Neuronal stem cell (in vitro differentiated cells): ENCODE results near the gene DUS1L.

ENCODE experiments used
- DNase-seq: peaks from one replicate; pipeline ENCODE4 v3.0.0-alpha.2; 2013; ENCODE audit warnings: low spot score
- H2AFZ ChIP-seq: one replicate; pipeline ENCODE4 v1.6.1; 2013; ENCODE audit warnings: mild to moderate bottlenecking, low read length, inconsistent platforms
- H2AK5ac ChIP-seq: 2 replicates; pipeline ENCODE4 v1.6.1; 2013; ENCODE audit warnings: low read depth, mild to moderate bottlenecking, inconsistent platforms, low read length, moderate library complexity, mixed read lengths
- H2BK120ac ChIP-seq: 2 replicates; pipeline ENCODE4 v1.6.1; 2013; ENCODE audit warnings: low read depth, mild to moderate bottlenecking, inconsistent platforms, low read length, moderate library complexity, mixed read lengths
- H2BK12ac ChIP-seq: one replicate; pipeline ENCODE4 v1.6.1; 2013; ENCODE audit warnings: low read length, inconsistent platforms
- H2BK15ac ChIP-seq: 2 replicates; pipeline ENCODE4 v1.6.1; 2013; ENCODE audit warnings: mild to moderate bottlenecking, low read length, inconsistent platforms, mixed read lengths
- H2BK5ac ChIP-seq: one replicate; pipeline ENCODE4 v1.6.1; 2013; ENCODE audit warnings: inconsistent platforms, mild to moderate bottlenecking, low read length, moderate library complexity
- H3K14ac ChIP-seq: one replicate; pipeline ENCODE4 v1.6.1; 2013; ENCODE audit warnings: low read length, inconsistent platforms
- H3K18ac ChIP-seq: 2 replicates; pipeline ENCODE4 v1.6.1; 2013; ENCODE audit warnings: low read length, inconsistent platforms
- H3K23ac ChIP-seq: 2 replicates; pipeline ENCODE4 v1.6.1; 2013; ENCODE audit warnings: low read depth, mild to moderate bottlenecking, mixed read lengths, low read length, inconsistent platforms; ENCODE audit not compliant: poor library complexity
- H3K27ac ChIP-seq: replicated peaks from 3 replicates; pipeline ENCODE4 v1.5.1; 2013; ENCODE audit warnings: low read length, inconsistent platforms
- H3K27me3 ChIP-seq, 3 experiments: 2 replicates each; pipeline ENCODE4 v1.6.1; 2013; ENCODE audit warnings: low read length in 3 of 3, mild to moderate bottlenecking in 2 of 3, inconsistent platforms in 1 of 3, low read depth in 1 of 3, mixed read lengths in 1 of 3, moderate library complexity in 1 of 3; ENCODE audit not compliant: control insufficient read depth in 3 of 3, insufficient read depth in 3 of 3
- H3K36me3 ChIP-seq, 2 donors: replicated peaks in 1 of 2; 2 replicates each; pipeline ENCODE4 v1.6.1; 2013; ENCODE audit warnings: low read length in 2 of 2; ENCODE audit not compliant: control insufficient read depth in 2 of 2, insufficient read depth in 2 of 2
- H3K4ac ChIP-seq: 2 replicates; pipeline ENCODE4 v1.6.1; 2013; ENCODE audit warnings: inconsistent platforms, mild to moderate bottlenecking, low read length, moderate library complexity
- H3K4me1 ChIP-seq, 2 donors: 1 replicate in 1 of 2; 2 replicates in 1 of 2; pipeline ENCODE4 v1.6.1; 2013; ENCODE audit warnings: low read length in 2 of 2, low read depth in 1 of 2; ENCODE audit not compliant: control insufficient read depth in 2 of 2, insufficient read depth in 1 of 2
- H3K4me2 ChIP-seq: one replicate; pipeline ENCODE4 v1.6.1; 2013; ENCODE audit warnings: mild to moderate bottlenecking, low read length, inconsistent platforms; ENCODE audit not compliant: insufficient read depth, poor library complexity, severe bottlenecking
- H3K4me3 ChIP-seq, 2 donors: 2 replicates each; pipeline ENCODE4 v1.5.1; 2013; ENCODE audit warnings: low read length in 2 of 2, mild to moderate bottlenecking in 2 of 2, inconsistent platforms in 1 of 2, moderate library complexity in 1 of 2
- H3K79me1 ChIP-seq: one replicate; pipeline ENCODE4 v1.6.1; 2013; ENCODE audit warnings: low read depth, mild to moderate bottlenecking, inconsistent platforms, low read length, moderate library complexity
- H3K9ac ChIP-seq: one replicate; pipeline ENCODE4 v1.6.1; 2013; ENCODE audit warnings: mild to moderate bottlenecking, low read depth, low read length, inconsistent platforms; ENCODE audit not compliant: poor library complexity
- H3K9me3 ChIP-seq, 2 donors: replicated peaks in 1 of 2; 2 replicates each; pipeline versions ENCODE3 to v1.6.1; 2013; ENCODE audit warnings: low read length in 2 of 2, mild to moderate bottlenecking in 2 of 2, inconsistent platforms in 1 of 2, low read depth in 1 of 2, mixed read lengths in 1 of 2, moderate library complexity in 1 of 2; ENCODE audit not compliant: control insufficient read depth in 2 of 2, insufficient read depth in 1 of 2
- H4K8ac ChIP-seq: one replicate; pipeline ENCODE4 v1.6.1; 2013; ENCODE audit warnings: low read depth, mild to moderate bottlenecking, inconsistent platforms, low read length, moderate library complexity
- H4K91ac ChIP-seq: one replicate; pipeline ENCODE4 v1.6.1; 2013; ENCODE audit warnings: low read length, low read depth, mild to moderate bottlenecking, inconsistent platforms; ENCODE audit not compliant: poor library complexity
- WGBS, 2 donors: extraction: QIAGEN DNeasy Blood & Tissue Kit; methylation state at CpG; one replicate each; pipeline ENCODE4 v1.1.7; 2013; ENCODE audit warnings: missing lambda C conversion rate in 2 of 2, mixed read lengths in 1 of 2; ENCODE audit not compliant: insufficient read length in 2 of 2, insufficient replicate concordance in 1 of 2; ENCODE audit errors: extremely low coverage in 2 of 2; 5-methylcytosine and 5-hydroxymethylcytosine counted together

Gene DUS1L

DNA sequence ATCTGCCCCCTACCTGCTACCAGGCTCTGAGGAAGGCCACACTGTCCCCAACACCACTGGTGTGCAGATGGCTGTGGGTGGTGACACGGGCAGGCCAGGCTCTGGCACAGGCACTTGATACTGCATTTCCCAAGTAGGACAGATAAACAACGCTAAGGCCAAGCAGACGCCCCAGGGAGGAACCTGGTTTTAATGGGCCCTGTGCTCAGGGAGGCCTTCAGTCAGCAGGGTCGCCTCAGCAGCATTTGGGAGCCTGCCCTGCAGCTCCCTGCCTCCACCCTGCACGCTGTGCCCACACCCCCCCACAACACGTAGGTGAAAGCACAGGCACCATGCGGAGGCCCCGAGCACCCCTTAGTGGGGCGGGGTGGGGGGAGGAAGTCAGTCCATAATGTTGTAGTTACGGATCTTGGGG lies 35.7 kb upstream of the DUS1L start:
- H3K4me1 ChIP-seq, result peaks cover 44 to 58% of the 10 kb centered on the region in 2 donors
- no peak overlapping the region for H2AFZ ChIP-seq
- WGBS, 2 donors, result no CpG with 5 or more reads among the region's 10 CpGs
- peak overlapping the region; percentile 13 for H3K4ac ChIP-seq
- peak overlapping the region; percentile 16 for H3K23ac ChIP-seq
- no peak overlapping the region for H4K8ac ChIP-seq
- DNase-seq, result no peak
- no peak overlapping the region for H3K4me2 ChIP-seq
- peak overlapping the region; percentile 27 for H2AK5ac ChIP-seq
- no peak overlapping the region for H3K9ac ChIP-seq
- H3K27ac ChIP-seq, result no peak overlapping the region
- H3K36me3 ChIP-seq, result peaks cover 2 to 9% of the 10 kb centered on the region in 2 donors
- no peak overlapping the region for H4K91ac ChIP-seq
- no peaks in the 10 kb centered on the region for H3K27me3 ChIP-seq
- H2BK15ac ChIP-seq, result peak overlapping the region; percentile 83
- no peak overlapping the region for H2BK12ac ChIP-seq
- H2BK120ac ChIP-seq, result no peak overlapping the region
- H3K4me3 ChIP-seq, result no peak overlapping the region
- no peak overlapping the region for H3K14ac ChIP-seq
- peak overlapping the region; percentile 86 for H3K18ac ChIP-seq
- peaks cover 0 to 3% of the 10 kb centered on the region in 2 donors for H3K9me3 ChIP-seq
- peaks cover 14% of the 10 kb centered on the region for H3K79me1 ChIP-seq
- H2BK5ac ChIP-seq, result peak overlapping the region; percentile 2

DNA sequence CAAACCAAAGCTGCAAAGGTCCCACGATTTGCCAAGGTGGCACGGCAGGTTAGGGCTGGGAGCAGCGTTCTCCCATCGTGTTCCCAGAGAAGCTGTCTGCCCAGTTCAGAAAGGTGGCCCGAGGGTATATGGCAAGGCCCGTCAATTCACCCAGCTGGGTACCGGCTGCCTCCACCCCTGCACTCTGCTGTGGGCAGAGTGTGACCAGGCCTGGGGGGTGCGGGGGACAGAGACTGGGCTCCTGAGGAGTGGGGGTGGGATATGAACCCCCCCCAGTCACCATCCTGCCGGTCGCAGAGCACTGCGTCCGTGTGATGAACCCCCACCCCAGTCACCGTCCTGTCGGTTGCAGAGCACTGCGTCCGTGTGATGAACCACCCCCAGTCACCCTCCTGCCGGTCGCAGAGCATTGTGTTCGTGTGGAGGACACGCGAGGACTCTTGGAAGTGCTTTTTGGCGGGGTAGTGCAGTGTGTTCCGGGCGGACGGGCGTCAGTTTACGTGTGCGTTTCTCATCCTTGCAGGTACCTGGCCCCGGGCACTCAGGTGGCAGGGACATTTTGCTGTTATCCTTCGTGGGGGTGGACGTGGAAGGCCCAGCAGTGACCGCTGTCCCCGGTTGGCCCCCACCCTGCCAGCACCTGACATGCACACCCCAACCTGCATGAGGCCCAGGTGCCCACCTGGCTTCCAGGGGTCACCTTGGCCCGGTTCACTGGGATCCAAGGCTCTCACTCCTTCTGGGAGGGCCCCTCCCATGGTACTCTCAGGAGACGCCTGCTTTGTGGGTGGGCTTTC lies 35.1 kb upstream of the DUS1L start:
- Histone ChIP-seq H3K79me1 (peaks cover 20% of the 10 kb centered on the region), H2BK12ac (peak overlapping the region; percentile 89), H2AFZ (no peak overlapping the region), H2BK5ac (peak overlapping the region; percentile 2), H4K8ac (no peak overlapping the region), H2AK5ac (peak overlapping the region; percentile 27), H3K4me3 (no peak overlapping the region), H3K14ac (no peak overlapping the region), H3K4me1 (peaks cover 46 to 58% of the 10 kb centered on the region in 2 donors), H3K27ac (no peak overlapping the region), H3K4ac (peak overlapping the region; percentile 13), H3K36me3 (peaks cover 8 to 15% of the 10 kb centered on the region in 2 donors), H3K27me3 (no peaks in the 10 kb centered on the region), H3K9me3 (peaks cover 0 to 3% of the 10 kb centered on the region in 2 donors), H2BK120ac (no peak overlapping the region), H3K18ac (peak overlapping the region; percentile 82), H4K91ac (peak overlapping the region; percentile 69), H2BK15ac (peak overlapping the region; percentile 83), H3K4me2 (no peak overlapping the region), H3K9ac (no peak overlapping the region), H3K23ac (peak overlapping the region; percentile 16)
- WGBS, 2 donors, result no CpG with 5 or more reads among the region's 35 CpGs
- DNase-seq, result no peak

DNA sequence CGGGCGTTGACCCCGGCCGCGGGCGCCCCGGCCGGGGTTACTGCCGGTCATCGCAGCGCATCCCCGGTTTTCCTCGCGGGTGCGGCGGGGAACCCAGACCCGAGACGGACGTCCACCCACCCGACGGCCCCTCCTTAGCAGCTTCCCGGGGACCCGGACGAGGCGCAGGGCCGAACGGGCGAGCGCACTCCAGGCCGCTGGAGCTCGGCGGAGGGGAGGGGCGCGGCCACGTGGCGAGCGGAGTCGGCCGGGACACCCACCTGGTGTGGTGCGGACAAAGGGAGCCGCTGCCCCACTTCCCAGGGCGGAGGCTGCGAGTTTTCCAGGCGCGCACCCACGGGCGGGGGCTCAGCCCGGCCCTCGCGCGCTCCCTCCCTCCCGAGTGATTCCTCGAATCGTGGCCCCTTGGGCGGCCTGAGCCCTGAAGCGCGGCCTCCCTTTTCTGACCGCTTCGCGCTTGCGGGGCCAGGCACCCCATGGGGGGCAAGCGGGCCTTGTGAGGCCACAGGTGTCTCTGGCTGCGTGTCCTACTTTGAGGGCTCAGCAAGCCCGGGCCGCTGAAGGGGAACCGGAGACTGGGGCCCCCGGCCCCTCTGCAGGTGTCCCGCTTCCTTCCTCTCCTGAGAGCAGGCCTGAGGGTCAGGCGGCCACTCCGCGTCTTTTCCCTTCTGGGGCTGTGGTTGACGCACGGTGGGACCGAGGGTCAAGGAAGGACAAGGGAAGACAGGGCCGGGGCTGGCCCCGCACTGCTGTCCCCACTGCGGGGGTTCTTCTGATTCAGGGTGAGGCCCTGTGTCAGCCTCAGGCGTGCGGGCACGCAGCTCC lies 33.5 kb upstream of the DUS1L start:
- H2AK5ac ChIP-seq, result peak overlapping the region; percentile 100
- H3K14ac ChIP-seq, result peak overlapping the region; percentile 90
- DNase-seq, result no peak
- peak overlapping the region; percentile 100 for H4K91ac ChIP-seq
- peak overlapping the region; percentile 100 for H3K18ac ChIP-seq
- H2BK120ac ChIP-seq, result peak overlapping the region; percentile 100
- H3K9me3 ChIP-seq, result peaks cover 0 to 3% of the 10 kb centered on the region in 2 donors
- H4K8ac ChIP-seq, result no peak overlapping the region
- H2BK5ac ChIP-seq, result peak overlapping the region; percentile 99
- H3K4me3 ChIP-seq, result peak overlapping the region; percentile 47 to 75
- peak overlapping the region; percentile 99 for H2BK15ac ChIP-seq
- H3K9ac ChIP-seq, result peak overlapping the region; percentile 88
- peaks cover 19 to 29% of the 10 kb centered on the region in 2 donors for H3K36me3 ChIP-seq
- H3K4me2 ChIP-seq, result peak overlapping the region; percentile 73
- H2AFZ ChIP-seq, result peak overlapping the region; percentile 95
- H3K23ac ChIP-seq, result peak overlapping the region; percentile 100
- H2BK12ac ChIP-seq, result peak overlapping the region; percentile 93
- H3K4ac ChIP-seq, result peak overlapping the region; percentile 98
- WGBS, 2 donors, result no CpG with 5 or more reads among the region's 80 CpGs
- peak overlapping the region; percentile 83 for H3K27ac ChIP-seq
- no peaks in the 10 kb centered on the region for H3K27me3 ChIP-seq
- peaks cover 28% of the 10 kb centered on the region for H3K79me1 ChIP-seq
- peaks cover 51 to 54% of the 10 kb centered on the region in 2 donors for H3K4me1 ChIP-seq
